GM21717 (cell line): ENCODE results near the gene OPCML.
"Not testable (repeated sequence)": the region's sequence is repeated elsewhere in the genome, so short reads cannot be mapped to it uniquely, and the experiment has no call there.

Experiments used
- ATAC-seq: cut with Tn5 transposase; IDR thresholded peaks from one replicate; pipeline ENCODE4 v1.9.1; 2021; ENCODE audit warnings: mild to moderate bottlenecking, moderate library complexity; ENCODE audit not compliant: unreplicated experiment

Gene OPCML

GRCh38 chr11:132423266-132423665 is 1109.0 kb downstream of the OPCML start:
- ATAC-seq: no peak

- no peak for ATAC-seq
Measured at GRCh38 chr11:132422722-132423121, 1109.6 kb downstream of the OPCML start.

GRCh38 chr11:132421555-132421954 is 1110.7 kb downstream of the OPCML start:
- ATAC-seq: no peak

- no peak for ATAC-seq
Measured at GRCh38 chr11:132414451-132414850, 1117.8 kb downstream of the OPCML start.

GRCh38 chr11:132410383-132410782 is 1121.9 kb downstream of the OPCML start:
- no peak for ATAC-seq

GRCh38 chr11:132409573-132410355 is 1122.5 kb downstream of the OPCML start:
- no peak for ATAC-seq

- peak; percentile 73 for ATAC-seq
Measured at GRCh38 chr11:132408877-132409276, 1123.4 kb downstream of the OPCML start.

GRCh38 chr11:132405728-132406127 is 1126.6 kb downstream of the OPCML start:
- ATAC-seq: no peak

DNA sequence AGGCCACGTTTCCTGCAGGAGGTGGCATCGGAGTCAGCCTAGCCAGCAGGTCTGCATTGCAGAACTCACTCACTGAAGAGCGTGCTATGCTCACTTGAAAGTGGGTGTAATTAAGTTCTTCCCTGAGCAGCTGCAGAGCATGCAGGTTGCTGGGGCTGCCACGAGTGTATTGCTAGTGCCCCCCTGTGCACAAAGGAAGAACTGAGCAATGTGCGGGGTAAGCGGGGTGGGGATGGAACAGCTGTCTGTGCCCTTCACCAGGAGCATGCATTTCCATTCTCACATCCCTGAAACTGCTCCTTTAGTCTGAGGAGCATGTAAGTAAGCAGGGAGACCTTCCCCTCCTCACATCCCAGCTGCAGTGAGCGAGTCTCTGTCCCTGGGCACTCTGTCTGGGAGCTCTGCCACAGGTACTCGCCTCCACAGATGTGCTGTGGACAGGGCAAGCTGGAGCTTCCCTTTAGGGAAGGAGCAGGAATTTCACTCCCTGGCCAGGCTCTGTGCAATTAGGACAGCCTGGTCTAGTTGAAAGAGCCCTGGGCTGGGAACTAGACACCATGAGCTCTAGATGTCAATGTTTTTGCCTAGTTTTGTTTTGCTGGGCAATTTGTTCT is 1130.1 kb downstream of the OPCML start:
- peak; percentile 87 for ATAC-seq

- no peak for ATAC-seq
Measured at GRCh38 chr11:132396318-132396717, 1136.0 kb downstream of the OPCML start.

DNA sequence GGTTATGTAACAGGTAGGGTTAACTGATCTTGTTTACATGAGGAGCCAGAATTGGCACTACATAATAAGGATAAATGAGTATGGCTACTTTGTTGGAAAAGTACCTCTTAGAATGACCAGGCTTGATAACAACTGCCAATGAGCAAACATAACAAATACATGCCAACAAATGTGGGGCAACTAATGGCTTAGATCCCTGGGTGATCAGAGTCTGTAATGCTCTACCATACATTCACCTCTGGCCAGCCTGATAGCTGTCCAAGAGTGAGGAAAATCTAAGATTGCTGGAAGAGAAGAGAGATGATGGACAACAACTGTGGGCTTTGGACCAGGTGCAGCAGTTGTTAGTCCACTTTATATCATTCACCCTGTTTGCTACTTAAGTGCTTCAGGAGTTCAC is 1136.9 kb downstream of the OPCML start:
- no peak for ATAC-seq

DNA sequence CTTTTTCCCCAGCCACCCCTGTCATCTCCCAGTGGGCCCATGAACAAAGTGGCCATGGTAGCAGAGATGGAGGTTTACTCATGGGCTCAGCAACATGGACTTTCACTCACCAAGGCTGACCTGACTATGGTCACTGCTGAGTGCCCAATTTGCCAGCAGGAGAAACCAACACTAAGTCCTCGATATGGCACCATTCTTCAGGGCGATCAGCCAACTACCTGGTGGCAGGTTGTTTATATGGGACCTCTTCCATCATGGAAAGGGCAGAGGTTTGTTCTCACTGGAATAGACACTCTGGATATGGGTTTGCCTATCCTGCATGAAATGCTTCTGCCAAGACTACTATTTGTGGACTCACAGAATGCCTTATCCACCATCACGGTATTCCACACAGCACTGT is 1152.8 kb downstream of the OPCML start:
- ATAC-seq: no peak

DNA sequence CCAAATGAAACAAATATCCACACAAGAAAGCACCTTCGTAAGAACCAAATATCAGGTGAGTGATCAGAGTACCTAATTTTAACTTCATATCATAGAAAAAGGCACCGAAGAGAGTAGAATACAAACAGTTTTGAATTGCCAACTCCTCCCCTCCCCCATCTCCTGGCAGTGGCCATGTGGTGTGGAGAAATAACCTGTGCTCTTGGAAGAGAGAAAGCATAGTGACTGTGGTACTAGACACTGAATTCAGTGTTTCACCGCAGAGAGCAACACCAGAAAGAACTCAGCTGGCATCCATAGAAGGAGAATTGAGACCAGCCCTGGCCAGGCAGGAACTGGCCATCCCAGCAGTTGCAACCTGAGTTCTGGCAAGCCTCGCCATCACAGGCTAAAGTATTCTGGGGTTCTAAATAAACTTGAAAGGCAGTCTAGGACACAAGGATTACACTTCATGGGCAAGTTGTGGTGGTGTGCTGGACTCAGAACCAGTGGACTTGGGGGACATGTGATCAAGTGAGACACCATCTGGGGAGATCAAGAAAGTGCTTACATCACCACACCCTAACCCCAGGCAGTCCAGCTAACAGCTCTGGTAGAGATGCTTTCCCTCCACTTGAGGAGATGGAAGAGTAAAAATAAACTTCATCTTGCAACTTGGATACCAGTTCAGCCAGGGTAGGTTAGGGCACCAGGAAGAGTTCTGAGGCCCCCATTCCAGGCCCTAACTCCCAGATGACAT is 1158.7 kb downstream of the OPCML start:
- ATAC-seq: no peak

DNA sequence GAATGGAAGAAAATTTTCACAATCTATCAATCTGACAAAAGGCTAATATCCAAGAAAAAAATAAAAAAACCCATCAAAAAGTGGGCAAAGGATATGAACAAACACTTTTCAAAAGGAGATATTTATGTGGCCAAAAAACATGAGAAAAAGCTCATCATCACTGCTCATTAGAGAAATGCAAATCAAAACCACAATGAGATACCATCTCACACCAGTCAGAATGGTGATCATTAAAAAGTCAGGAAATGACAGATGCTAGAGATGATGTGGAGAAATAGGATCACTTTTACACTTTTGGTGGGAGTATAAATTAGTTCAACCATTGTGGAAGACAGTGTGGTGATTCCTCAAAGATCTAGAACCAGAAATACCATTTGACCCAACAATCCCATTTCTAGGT is 1162.2 kb downstream of the OPCML start:
- ATAC-seq: not testable (repeated sequence)

- no peak for ATAC-seq
Measured at GRCh38 chr11:132367293-132367692, 1165.0 kb downstream of the OPCML start.

DNA sequence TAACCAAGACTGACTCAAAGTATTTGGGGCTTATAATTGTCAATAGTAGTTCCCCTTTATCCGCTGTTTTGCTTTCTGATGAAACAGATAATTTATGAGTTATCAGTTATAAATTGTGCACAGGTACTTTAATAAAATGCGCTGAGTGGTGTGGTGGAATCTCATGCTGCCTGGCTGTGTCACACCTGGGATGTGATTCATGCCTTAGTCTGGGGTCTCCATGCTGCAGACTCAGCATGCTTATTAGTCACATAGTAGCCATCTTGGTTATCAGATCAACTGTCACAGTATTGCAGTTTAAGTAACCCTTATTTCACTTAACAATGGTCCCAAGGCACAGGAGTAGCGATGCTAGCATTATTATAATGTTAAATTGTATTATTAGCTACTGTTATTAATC is 1166.7 kb downstream of the OPCML start:
- no peak for ATAC-seq
